ENCODE measurements around the gene MESP1.

GRCh38 chr15:89781891-89782618, 31.0 kb upstream of the MESP1 start:
- TF ChIP-seq POLR2A (IDR thresholded peaks at IDR 0.05; ENCODE audit: low read length): no peak
- TF ChIP-seq GATA1 (IDR thresholded peaks at IDR 0.05; ENCODE audit: low read depth, low read length): no peak
